Keratinocyte (primary cell): ENCODE data around the gene GADD45G. TPM values are rescaled to one million over a fixed set of nuclear protein-coding genes. Genes with fewer than 3 reads are reported as not detected.

Experiments used
- DNase-seq: peaks from one replicate; pipeline ENCODE4 v3.0.0-alpha.2; 2011; ENCODE audit warnings: low read depth, missing footprints, low spot score
- FAIRE-seq: peaks from 2 replicates; lab custom pipeline; 2011; peaks lifted over from hg19 to GRCh38; lab: Jason Lieb, UNC
- H2AFZ ChIP-seq: 2 replicates; pipeline ENCODE4 v1.6.0; 2012; ENCODE audit warnings: low read length, control low read depth, inconsistent platforms; ENCODE audit not compliant: control insufficient read depth
- H3K27ac ChIP-seq: 2 replicates; pipeline ENCODE4 v1.5.1; 2011; ENCODE audit warnings: low read length; ENCODE audit not compliant: control insufficient read depth, insufficient read depth
- H3K27me3 ChIP-seq: 3 replicates; pipeline ENCODE4 v1.6.0; 2011; ENCODE audit warnings: low read length; ENCODE audit not compliant: control insufficient read depth, insufficient read depth; ENCODE audit errors: extremely low read depth
- H3K36me3 ChIP-seq, 2 experiments: 2 replicates in 1 of 2; 3 replicates in 1 of 2; pipeline ENCODE4 v1.5.1; 2011; ENCODE audit warnings: low read length in 2 of 2, mild to moderate bottlenecking in 1 of 2; ENCODE audit not compliant: control insufficient read depth in 2 of 2, insufficient read depth in 2 of 2; ENCODE audit errors: extremely low read depth in 1 of 2
- H3K4me1 ChIP-seq: 3 replicates; pipeline ENCODE4 v1.5.1; 2011; ENCODE audit warnings: low read length; ENCODE audit not compliant: control insufficient read depth, insufficient read depth; ENCODE audit errors: extremely low read depth
- H3K4me2 ChIP-seq: 3 replicates; pipeline ENCODE4 v1.6.0; 2011; ENCODE audit warnings: low read depth, low read length; ENCODE audit not compliant: control insufficient read depth, insufficient read depth; ENCODE audit errors: extremely low read depth
- H3K4me3 ChIP-seq, 3 experiments: fragments of 200-600 bp in 1 of 3; sonication (generic) in 1 of 3; 2 replicates in 2 of 3; 3 replicates in 1 of 3; pipeline ENCODE4 v1.5.1; 2011 to 2016; ENCODE audit warnings: low read length in 3 of 3, mild to moderate bottlenecking in 3 of 3, control low read depth in 2 of 3, inconsistent platforms in 1 of 3, low read depth in 1 of 3, mixed read lengths in 1 of 3, mixed run types in 1 of 3, moderate library complexity in 1 of 3; ENCODE audit not compliant: control insufficient read depth in 2 of 3, insufficient read depth in 2 of 3; ENCODE audit errors: extremely low read depth in 1 of 3
- H3K79me2 ChIP-seq: 2 replicates; pipeline ENCODE4 v1.6.0; 2012; ENCODE audit warnings: low read length; ENCODE audit not compliant: control insufficient read depth, insufficient read depth
- H3K9ac ChIP-seq: 3 replicates; pipeline ENCODE4 v1.6.0; 2011; ENCODE audit warnings: low read length; ENCODE audit not compliant: control insufficient read depth, insufficient read depth; ENCODE audit errors: extremely low read depth
- H3K9me1 ChIP-seq: 3 replicates; pipeline ENCODE4 v1.6.0; 2011; ENCODE audit warnings: low read length; ENCODE audit not compliant: control insufficient read depth, insufficient read depth; ENCODE audit errors: extremely low read depth
- H3K9me3 ChIP-seq: 2 replicates; pipeline ENCODE4 v1.5.1; 2012; ENCODE audit warnings: low read depth, low read length; ENCODE audit not compliant: control insufficient read depth
- H4K20me1 ChIP-seq: 3 replicates; pipeline ENCODE4 v1.6.0; 2011; ENCODE audit warnings: low read length; ENCODE audit not compliant: control insufficient read depth, insufficient read depth; ENCODE audit errors: extremely low read depth
- CTCF ChIP-seq, 3 experiments: IDR thresholded peaks in 1 of 3; conservative IDR thresholded peaks in 1 of 3; optimal IDR thresholded peaks in 1 of 3; 2 replicates in 2 of 3; 3 replicates in 1 of 3; pipeline versions ENCODE3 to v1.5.1; 2011; ENCODE audit warnings: low read length in 3 of 3, mild to moderate bottlenecking in 3 of 3, moderate library complexity in 2 of 3, control low read depth in 1 of 3, inconsistent platforms in 1 of 3; ENCODE audit not compliant: insufficient read depth in 2 of 3; ENCODE audit errors: extremely low read depth in 1 of 3
- EZH2 ChIP-seq: IDR thresholded peaks from one replicate; pipeline ENCODE4 v1.6.1; 2012; ENCODE audit warnings: inconsistent platforms, mild to moderate bottlenecking, low read length, moderate library complexity
- dilution Hi-C: fragments of 300-500 bp; cut with MboI; formaldehyde crosslinking; loops from one replicate; pipeline ENCODE4 v1.7.0; 2020; ENCODE audit warnings: low sequenced_read_pairs; ENCODE audit not compliant: extremely low pct_ligation_motif_present
- polyA plus RNA-seq, 5 experiments: library from polyadenylated mRNA; depleted of rRNA in 3 of 5; stranded (reverse) in 3 of 5; stranded (forward) in 1 of 5; unstranded in 1 of 5; fragments of >200 nt; gene quantifications; 1 replicate in 1 of 5; 2 replicates in 3 of 5; 3 replicates in 1 of 5; pipeline versions ENCODE4 v1.2.1 to v1.2.3, GENCODE V29; 2011 to 2012; ENCODE audit warnings: missing spikeins in 2 of 5, low read depth in 1 of 5, low replicate concordance in 1 of 5

The GADD45G gene
- polyA plus RNA-seq, 1 donor (not counting 4 experiments of a cell fraction or from before 2014, with no cell fraction given), result 0.05 TPM

- Histone ChIP-seq H3K9ac (no peak overlapping the region), H3K79me2 (no peaks in the 10 kb centered on the region), H3K36me3 (no peaks in the 10 kb centered on the region), H3K9me1 (no peaks in the 10 kb centered on the region), H4K20me1 (no peaks in the 10 kb centered on the region), H3K4me1 (peaks cover 3% of the 10 kb centered on the region), H3K27me3 (peaks cover 24% of the 10 kb centered on the region), H3K9me3 (no peaks in the 10 kb centered on the region), H3K4me2 (no peak overlapping the region), H3K27ac (no peak overlapping the region), H2AFZ (no peak overlapping the region), H3K4me3 (no peak overlapping the region)
- DNase-seq, result no peak
- dilution Hi-C loops, result no loop called here
- FAIRE-seq, result peak; percentile 26
- TF ChIP-seq EZH2, result no peak
- TF ChIP-seq CTCF (optimal IDR thresholded peaks at IDR 0.05 in 1 of 3, IDR thresholded peaks at IDR 0.05 in 1 of 3, conservative IDR thresholded peaks at IDR 0.05 in 1 of 3; ENCODE audit: extremely low read depth in 1 of 3, insufficient read depth in 2 of 3, low read length in 3 of 3), result no peak
Observed at GRCh38 chr9:89598363-89598713, 6.5 kb upstream of the GADD45G start.

- no peak overlapping the region for H3K4me2 ChIP-seq
Observed at GRCh38 chr9:89598926-89599325, 5.9 kb upstream of the GADD45G start.

More at GRCh38 chr9:89598926-89599325, 5.9 kb upstream of the GADD45G start:
- no peak overlapping the region for H2AFZ ChIP-seq
- H4K20me1 ChIP-seq, result no peaks in the 10 kb centered on the region
- H3K9me1 ChIP-seq, result no peaks in the 10 kb centered on the region
- no peak overlapping the region for H3K9ac ChIP-seq
- no peaks in the 10 kb centered on the region for H3K36me3 ChIP-seq
- no peak overlapping the region for H3K27ac ChIP-seq
- FAIRE-seq (no peak), DNase-seq (no peak)
- no peak overlapping the region for H3K4me3 ChIP-seq
- H3K4me1 ChIP-seq, result peaks cover 9% of the 10 kb centered on the region
- H3K9me3 ChIP-seq, result no peaks in the 10 kb centered on the region
- no peaks in the 10 kb centered on the region for H3K79me2 ChIP-seq
- peaks cover 26% of the 10 kb centered on the region for H3K27me3 ChIP-seq
- TF ChIP-seq CTCF (optimal IDR thresholded peaks at IDR 0.05 in 1 of 3, IDR thresholded peaks at IDR 0.05 in 1 of 3, conservative IDR thresholded peaks at IDR 0.05 in 1 of 3; ENCODE audit: extremely low read depth in 1 of 3, insufficient read depth in 2 of 3, low read length in 3 of 3) (no peak), EZH2 (no peak)
- dilution Hi-C loops, result no loop called here
